Mesenchymal stem cell (in vitro differentiated cells and primary cell): ENCODE data around the gene GAREM1.

ENCODE experiments used
- DNase-seq: peaks from one replicate; pipeline ENCODE4 v3.0.0-alpha.2; 2013
- H2AFZ ChIP-seq: one replicate; pipeline ENCODE4 v1.6.1; 2013; ENCODE audit warnings: low read depth, mild to moderate bottlenecking, control low read depth, inconsistent platforms, low read length, moderate library complexity
- H2AK5ac ChIP-seq: 2 replicates; pipeline ENCODE4 v1.6.1; 2013; ENCODE audit warnings: low read length, moderate library complexity, mild to moderate bottlenecking, inconsistent platforms; ENCODE audit not compliant: severe bottlenecking
- H2BK120ac ChIP-seq: one replicate; pipeline ENCODE4 v1.6.1; 2013; ENCODE audit warnings: low read depth, mild to moderate bottlenecking, inconsistent platforms, low read length, moderate library complexity
- H2BK12ac ChIP-seq, 2 experiments: one replicate each; pipeline ENCODE4 v1.6.1; 2013; ENCODE audit warnings: inconsistent platforms in 2 of 2, low read length in 2 of 2, mild to moderate bottlenecking in 2 of 2, moderate library complexity in 2 of 2, control low read depth in 1 of 2
- H2BK15ac ChIP-seq: one replicate; pipeline ENCODE4 v1.6.1; 2013; ENCODE audit warnings: mild to moderate bottlenecking, low read depth, inconsistent platforms; ENCODE audit not compliant: poor library complexity, severe bottlenecking
- H2BK5ac ChIP-seq: 2 replicates; pipeline ENCODE4 v1.6.1; 2013; ENCODE audit warnings: low read depth, mild to moderate bottlenecking, low read length, control low read depth, inconsistent platforms; ENCODE audit not compliant: poor library complexity, severe bottlenecking
- H3K14ac ChIP-seq, 2 experiments: one replicate each; pipeline ENCODE4 v1.6.1; 2013; ENCODE audit warnings: inconsistent platforms in 2 of 2, low read length in 2 of 2, control low read depth in 1 of 2, mild to moderate bottlenecking in 1 of 2, moderate library complexity in 1 of 2
- H3K18ac ChIP-seq, 2 experiments: one replicate each; pipeline ENCODE4 v1.6.1; 2013; ENCODE audit warnings: inconsistent platforms in 2 of 2, low read length in 2 of 2, control low read depth in 1 of 2, low read depth in 1 of 2, mild to moderate bottlenecking in 1 of 2
- H3K23ac ChIP-seq, 2 experiments: one replicate each; pipeline ENCODE4 v1.6.1; 2013; ENCODE audit warnings: inconsistent platforms in 2 of 2, low read length in 2 of 2, mild to moderate bottlenecking in 2 of 2, moderate library complexity in 2 of 2, control low read depth in 1 of 2
- H3K27ac ChIP-seq: 2 replicates; pipeline ENCODE4 v1.5.1; 2013; ENCODE audit warnings: mild to moderate bottlenecking, moderate library complexity, low read length, control low read depth, inconsistent platforms; ENCODE audit not compliant: poor library complexity, severe bottlenecking
- H3K27me3 ChIP-seq, 2 experiments: 2 replicates each; pipeline versions ENCODE4 v1.6.1 to v1.7.0; 2013; ENCODE audit warnings: low read length in 2 of 2, mild to moderate bottlenecking in 2 of 2, moderate library complexity in 2 of 2, control low read depth in 1 of 2, inconsistent platforms in 1 of 2; ENCODE audit not compliant: control insufficient read depth in 1 of 2, insufficient read depth in 1 of 2
- H3K36me3 ChIP-seq, 2 experiments: 2 replicates each; pipeline versions ENCODE4 v1.6.1 to v1.7.0; 2013; ENCODE audit warnings: low read length in 2 of 2, control low read depth in 1 of 2, inconsistent platforms in 1 of 2, low read depth in 1 of 2, mild to moderate bottlenecking in 1 of 2; ENCODE audit not compliant: insufficient read depth in 2 of 2, control insufficient read depth in 1 of 2
- H3K4ac ChIP-seq, 2 experiments: one replicate each; pipeline ENCODE4 v1.6.1; 2013; ENCODE audit warnings: inconsistent platforms in 2 of 2, low read length in 2 of 2, mild to moderate bottlenecking in 2 of 2, moderate library complexity in 2 of 2, control low read depth in 1 of 2, low read depth in 1 of 2
- H3K4me1 ChIP-seq: 2 replicates; pipeline ENCODE4 v1.6.1; 2013; ENCODE audit warnings: low read depth, low read length, control low read depth; ENCODE audit not compliant: control insufficient read depth, insufficient read depth
- H3K4me2 ChIP-seq: 2 replicates; pipeline ENCODE4 v1.6.1; 2013; ENCODE audit warnings: low read length, mild to moderate bottlenecking, inconsistent platforms; ENCODE audit not compliant: poor library complexity, severe bottlenecking
- H3K4me3 ChIP-seq, 2 experiments: 2 replicates each; pipeline versions ENCODE4 v1.5.1 to v1.7.0; 2013; ENCODE audit warnings: low read length in 2 of 2, mild to moderate bottlenecking in 2 of 2, control low read depth in 1 of 2, low read depth in 1 of 2; ENCODE audit not compliant: insufficient read depth in 1 of 2
- H3K79me1 ChIP-seq: replicated peaks from 2 replicates; pipeline ENCODE4 v1.6.1; 2013; ENCODE audit warnings: mild to moderate bottlenecking, control low read depth, low read length, inconsistent platforms; ENCODE audit not compliant: poor library complexity, severe bottlenecking
- H3K9ac ChIP-seq: 2 replicates; pipeline ENCODE4 v1.7.0; 2013; ENCODE audit warnings: mild to moderate bottlenecking, low read length, moderate library complexity
- H3K9me3 ChIP-seq: 2 replicates; pipeline ENCODE4 v1.7.0; 2013; ENCODE audit warnings: mild to moderate bottlenecking, low read length; ENCODE audit not compliant: control insufficient read depth
- H4K8ac ChIP-seq: one replicate; pipeline ENCODE4 v1.6.1; 2013; ENCODE audit warnings: inconsistent platforms, mild to moderate bottlenecking, low read length, moderate library complexity
- H4K91ac ChIP-seq: one replicate; pipeline ENCODE4 v1.6.1; 2013; ENCODE audit warnings: mild to moderate bottlenecking, low read length, inconsistent platforms
- WGBS: methylation state at CpG from one replicate; pipeline ENCODE4 v1.1.7; 2013; ENCODE audit warnings: mixed read lengths; 5-methylcytosine and 5-hydroxymethylcytosine counted together

Gene GAREM1

DNA sequence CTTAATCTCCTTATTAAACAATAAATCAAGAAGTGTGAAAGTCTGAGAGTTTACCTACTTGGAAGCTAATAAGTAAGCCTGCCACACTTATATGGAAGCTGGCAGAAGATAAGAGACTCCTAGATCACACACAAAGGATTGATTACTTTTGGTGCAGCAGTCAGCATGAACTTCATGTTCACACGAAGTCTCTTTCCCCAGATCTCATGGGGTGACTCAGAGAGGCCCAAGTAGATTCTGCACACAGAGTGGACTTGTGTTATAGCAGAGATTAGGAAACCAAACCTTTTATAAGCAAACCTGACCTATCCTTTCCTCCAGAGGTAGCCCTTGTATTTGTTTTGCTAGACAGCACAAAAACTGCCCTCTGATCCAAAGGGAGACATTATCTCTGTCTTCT, 9.9 kb upstream of the GAREM1 start:
- Histone ChIP-seq H3K4me1 (no peaks in the 10 kb centered on the region), H3K18ac (no peak overlapping the region), H3K9ac (no peak overlapping the region), H4K91ac (no peak overlapping the region), H3K4me2 (no peak overlapping the region), H2BK5ac (no peak overlapping the region), H3K27ac (no peak overlapping the region), H4K8ac (no peak overlapping the region), H2AK5ac (no peak overlapping the region), H3K9me3 (no peaks in the 10 kb centered on the region), H3K14ac (no peak overlapping the region), H3K23ac (no peak overlapping the region), H3K79me1 (no peaks in the 10 kb centered on the region), H2BK15ac (no peak overlapping the region), H3K36me3 (no peaks in the 10 kb centered on the region), H3K4me3 (no peak overlapping the region), H3K4ac (no peak overlapping the region), H2BK120ac (no peak overlapping the region), H2BK12ac (no peak overlapping the region), H2AFZ (no peak overlapping the region), H3K27me3 (no peaks in the 10 kb centered on the region)
- WGBS, result 44% methylated on average over 1 of the region's 1 CpG
- peak; percentile 64 for DNase-seq

DNA sequence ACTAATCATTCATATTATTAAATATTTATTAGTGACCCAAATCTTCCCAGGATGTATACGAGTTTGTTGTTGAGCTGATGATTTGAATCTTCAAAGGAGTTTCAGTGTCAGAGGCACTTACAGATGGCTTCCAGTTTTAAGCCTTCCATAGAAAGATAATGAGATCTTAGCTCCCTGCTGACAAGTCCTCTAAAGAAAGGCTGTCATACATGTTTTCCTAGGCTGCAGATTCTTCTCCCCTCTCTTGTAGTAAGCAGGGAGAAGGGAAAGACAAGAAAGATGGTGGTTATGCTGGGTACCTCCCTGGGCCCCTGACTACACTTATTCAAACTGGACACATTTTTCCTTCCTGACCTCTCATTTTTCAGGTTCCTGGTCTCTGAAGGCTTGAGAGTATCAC, 8.1 kb upstream of the GAREM1 start:
- Histone ChIP-seq H3K18ac (no peak overlapping the region), H2BK12ac (no peak overlapping the region), H4K8ac (no peak overlapping the region)

DNA sequence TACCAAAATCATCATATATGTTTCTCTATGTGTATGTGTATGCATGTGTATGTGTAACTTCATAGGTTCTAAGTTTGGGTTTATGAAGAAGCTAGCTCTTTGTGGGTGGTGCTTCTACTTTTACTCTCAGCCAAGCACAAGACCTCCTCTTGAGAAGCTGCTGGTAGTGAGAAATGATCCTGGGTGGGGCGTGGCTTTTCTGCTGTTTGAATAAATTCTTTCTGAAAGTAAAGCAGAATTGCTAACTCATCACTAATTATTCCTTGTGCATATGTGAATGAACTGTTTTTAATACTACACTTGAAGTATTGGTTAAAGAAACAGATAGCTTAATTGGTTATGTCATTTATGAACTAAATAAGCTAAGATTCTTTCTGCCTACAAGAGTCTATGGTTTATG, 7.6 kb upstream of the GAREM1 start:
- no CpG with 5 or more reads among the region's 1 CpG for WGBS

More for the DNA sequence above, 8.1 kb upstream of the GAREM1 start:
- Histone ChIP-seq H2BK5ac (no peak overlapping the region), H3K4ac (no peak overlapping the region), H2BK15ac (no peak overlapping the region), H3K9me3 (no peaks in the 10 kb centered on the region), H3K27me3 (no peaks in the 10 kb centered on the region), H3K14ac (no peak overlapping the region), H3K27ac (no peak overlapping the region), H3K4me2 (no peak overlapping the region), H3K23ac (no peak overlapping the region), H3K4me1 (no peaks in the 10 kb centered on the region), H2AK5ac (no peak overlapping the region), H3K79me1 (no peaks in the 10 kb centered on the region), H3K4me3 (no peak overlapping the region), H2AFZ (no peak overlapping the region), H3K9ac (no peak overlapping the region), H2BK120ac (no peak overlapping the region), H4K91ac (no peak overlapping the region), H3K36me3 (no peaks in the 10 kb centered on the region)
- no CpG with 5 or more reads among the region's 1 CpG for WGBS
- no peak for DNase-seq

DNA sequence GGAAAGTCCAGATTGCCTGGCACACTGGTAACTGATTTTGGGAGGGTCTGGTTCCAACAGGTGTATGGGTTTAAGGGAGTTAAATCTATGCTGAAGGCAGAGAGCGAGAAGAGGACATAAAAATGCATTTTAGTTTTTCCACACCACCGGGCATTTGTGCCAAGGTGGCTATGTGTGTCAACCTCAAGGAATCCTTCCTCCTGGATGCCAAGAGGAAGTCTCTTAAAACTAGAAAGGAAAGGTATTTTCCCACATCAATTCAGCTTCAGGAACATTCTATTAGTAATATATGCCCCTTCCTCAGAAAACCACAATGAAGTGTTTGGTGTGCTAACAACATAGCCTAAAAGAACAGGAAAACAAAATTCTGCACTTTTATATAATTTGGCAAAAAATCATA, 5.4 kb upstream of the GAREM1 start:
- no peak overlapping the region for H4K91ac ChIP-seq
- no peak overlapping the region for H3K27ac ChIP-seq
- no peak overlapping the region for H3K18ac ChIP-seq
- H4K8ac ChIP-seq, result no peak overlapping the region
- no peak overlapping the region for H3K4me2 ChIP-seq
- no peak overlapping the region for H2BK15ac ChIP-seq
- no peak overlapping the region for H2BK5ac ChIP-seq
- no peak overlapping the region for H2AK5ac ChIP-seq
- no peak overlapping the region for H2BK12ac ChIP-seq
- no peak overlapping the region for H3K4ac ChIP-seq
- DNase-seq, result no peak
- peaks cover 3% of the 10 kb centered on the region for H3K4me1 ChIP-seq
- no peak overlapping the region for H3K4me3 ChIP-seq
- H3K14ac ChIP-seq, result no peak overlapping the region
- no peak overlapping the region for H3K23ac ChIP-seq
- no peak overlapping the region for H2BK120ac ChIP-seq
- peaks cover 0 to 4% of the 10 kb centered on the region in 2 experiments for H3K27me3 ChIP-seq
- no peaks in the 10 kb centered on the region for H3K79me1 ChIP-seq
- H3K9me3 ChIP-seq, result no peaks in the 10 kb centered on the region
- 100% methylated on average over 2 of the region's 2 CpGs for WGBS
- no peak overlapping the region for H3K9ac ChIP-seq
- H3K36me3 ChIP-seq, result no peaks in the 10 kb centered on the region
- no peak overlapping the region for H2AFZ ChIP-seq

More for the DNA sequence above, 7.6 kb upstream of the GAREM1 start:
- H2AK5ac ChIP-seq, result no peak overlapping the region
- H2BK5ac ChIP-seq, result no peak overlapping the region
- no peaks in the 10 kb centered on the region for H3K36me3 ChIP-seq
- no peaks in the 10 kb centered on the region for H3K79me1 ChIP-seq
- no peak overlapping the region for H3K4ac ChIP-seq
- no peaks in the 10 kb centered on the region for H3K27me3 ChIP-seq
- no peak overlapping the region for H2BK15ac ChIP-seq
- H4K91ac ChIP-seq, result no peak overlapping the region
- no peak overlapping the region for H3K27ac ChIP-seq
- no peak overlapping the region for H2AFZ ChIP-seq
- H3K23ac ChIP-seq, result no peak overlapping the region
- H2BK12ac ChIP-seq, result no peak overlapping the region
- no peak overlapping the region for H3K14ac ChIP-seq
- no peak overlapping the region for H2BK120ac ChIP-seq
- no peaks in the 10 kb centered on the region for H3K4me1 ChIP-seq
- DNase-seq, result no peak
- no peak overlapping the region for H3K4me2 ChIP-seq
- H3K9me3 ChIP-seq, result no peaks in the 10 kb centered on the region
- H3K18ac ChIP-seq, result no peak overlapping the region
- no peak overlapping the region for H3K9ac ChIP-seq
- H4K8ac ChIP-seq, result no peak overlapping the region
- no peak overlapping the region for H3K4me3 ChIP-seq
